OCI-LY7 (cell line): ENCODE data around the gene ATP8B1. TPM values are rescaled to one million over a fixed set of nuclear protein-coding genes. Genes with fewer than 3 reads are reported as not detected.

Source experiments
- BruUV-seq: library from RNA; stranded (reverse); fragments of 400-500 nt; replicated peaks from 2 replicates; lab custom pipeline; 2021; lab: Mats Ljungman, UMichigan
- CTCF ChIA-PET: fragments of 300-600 bp; sonication (Branson Sonifier 250); formaldehyde crosslinking; loops from one replicate; lab custom pipeline; 2022; ENCODE audit warnings: antibody characterized with exemption; ENCODE audit not compliant: unreplicated experiment; lab: Charles Lee
- POLR2A ChIA-PET: fragments of 300-600 bp; sonication (Branson Sonifier 250); formaldehyde crosslinking; loops from one replicate; lab custom pipeline; 2022; ENCODE audit warnings: antibody characterized with exemption; lab: Charles Lee
- DNase-seq: peaks from one replicate; pipeline ENCODE4 v3.0.0-alpha.2; 2015; ENCODE audit warnings: low spot score
- H2AFZ ChIP-seq: fragments of 200-600 bp; sonication (generic), shearing (Covaris generic); 2 replicates; pipeline ENCODE4 v1.6.1; 2014; ENCODE audit warnings: mild to moderate bottlenecking, antibody characterized with exemption, low read length, moderate library complexity
- H3K27ac ChIP-seq: fragments of 200-600 bp; sonication (generic); 2 replicates; pipeline ENCODE4 v1.5.1; 2014; ENCODE audit warnings: mixed run types, low read depth, mild to moderate bottlenecking, moderate library complexity, low read length, inconsistent platforms; ENCODE audit not compliant: poor library complexity, severe bottlenecking
- H3K36me3 ChIP-seq: fragments of 200-600 bp; sonication (generic); 2 replicates; pipeline ENCODE4 v1.6.1; 2014; ENCODE audit warnings: mild to moderate bottlenecking, antibody characterized with exemption, low read length, moderate library complexity, mixed read lengths; ENCODE audit not compliant: insufficient read depth
- H3K4me1 ChIP-seq: fragments of 200-600 bp; sonication (generic); 2 replicates; pipeline ENCODE4 v1.5.1; 2014; ENCODE audit warnings: mild to moderate bottlenecking, low read length; ENCODE audit not compliant: insufficient read depth, poor library complexity, severe bottlenecking
- H3K4me2 ChIP-seq: fragments of 200-600 bp; sonication (generic); 2 replicates; pipeline ENCODE4 v1.6.1; 2014; ENCODE audit warnings: mild to moderate bottlenecking, low read length
- H3K4me3 ChIP-seq: fragments of 200-600 bp; sonication (generic); 2 replicates; pipeline ENCODE4 v1.5.1; 2014; ENCODE audit warnings: mild to moderate bottlenecking, low read depth, low read length; ENCODE audit not compliant: poor library complexity, severe bottlenecking
- H3K79me2 ChIP-seq: fragments of 200-600 bp; sonication (generic); 2 replicates; pipeline ENCODE4 v1.6.1; 2016; ENCODE audit warnings: low read depth, mild to moderate bottlenecking, low read length, moderate library complexity, mixed read lengths; ENCODE audit not compliant: insufficient read depth
- H3K9me2 ChIP-seq: fragments of 200-600 bp; sonication (generic); 2 replicates; pipeline ENCODE4 v1.6.1; 2016; ENCODE audit warnings: mild to moderate bottlenecking, low read length, mixed read lengths; ENCODE audit not compliant: insufficient read depth
- H3K9me3 ChIP-seq: fragments of 200-600 bp; sonication (generic); 2 replicates; pipeline ENCODE4 v1.6.1; 2014; ENCODE audit warnings: mild to moderate bottlenecking, mixed run types, low read length, mixed read lengths
- H4K20me1 ChIP-seq: fragments of 200-600 bp; sonication (generic); 2 replicates; pipeline ENCODE4 v1.6.1; 2014; ENCODE audit warnings: mild to moderate bottlenecking, antibody characterized with exemption, low read length, moderate library complexity, mixed read lengths; ENCODE audit not compliant: insufficient read depth
- EZH2phosphoT487 ChIP-seq: fragments of 200-600 bp; sonication (generic); IDR thresholded peaks from 2 replicates; pipeline ENCODE4 v1.6.1; 2018; ENCODE audit warnings: low read depth, borderline replicate concordance, mild to moderate bottlenecking, mixed run types, antibody characterized with exemption, low read length, moderate library complexity, mixed read lengths
- intact Hi-C: fragments of 100-400 bp; cut with micrococcal nuclease; formaldehyde crosslinking; loops from one replicate; pipeline ENCODE4 v1.10.0; 2022; ENCODE audit not compliant: unreplicated experiment
- total RNA-seq, 2 experiments: library from RNA; depleted of rRNA in 1 of 2; stranded (reverse); fragments of >200 nt in 1 of 2; shearing (Covaris generic) in 1 of 2; gene quantifications; 2 replicates each; pipeline ENCODE4 v1.2.3, GENCODE V29; 2014 to 2022
- TF ChIP-seq, protein P1 (sequence below): fragments of 200-600 bp; sonication (generic); conservative IDR thresholded peaks from 2 replicates; pipeline ENCODE4 v1.5.1; 2014; ENCODE audit warnings: mild to moderate bottlenecking, antibody characterized with exemption, low read length, moderate library complexity, mixed read lengths

The ATP8B1 gene
- total RNA-seq, 2 experiments from 2014 or later, result not detected

DNA sequence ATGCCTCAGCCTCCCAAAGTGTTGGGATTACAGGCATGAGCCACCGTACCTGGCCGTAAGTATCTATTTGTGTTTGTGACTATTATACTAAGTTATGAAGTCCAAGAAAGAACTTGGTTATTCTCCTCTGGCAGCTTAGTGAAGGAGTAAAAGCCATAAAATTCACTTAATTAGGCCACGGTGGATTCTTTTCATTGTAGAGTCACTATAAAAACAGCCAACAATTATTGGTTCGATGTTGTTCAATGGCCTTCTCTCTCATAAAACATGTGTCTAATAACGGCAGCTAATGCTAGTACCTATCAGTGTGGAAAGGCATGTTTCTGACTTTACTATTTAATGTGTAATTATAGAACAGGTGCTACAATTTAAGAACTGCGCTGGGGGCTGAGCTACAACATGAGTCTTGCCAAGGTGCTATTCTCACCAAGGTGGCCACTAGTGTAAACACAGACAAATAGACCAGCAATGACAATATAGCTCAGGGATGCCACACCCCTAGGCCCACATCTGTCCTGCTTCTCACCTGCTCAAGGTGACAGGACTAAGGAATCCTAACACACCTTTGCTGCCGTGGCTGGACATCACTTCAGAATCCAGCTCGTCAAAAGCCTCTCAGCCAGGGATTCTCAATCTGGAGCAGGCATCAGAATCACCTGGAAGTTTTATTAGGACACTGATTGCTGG is 17.2 kb downstream of the ATP8B1 start:
- CTCF ChIA-PET, result no interaction called here
- no peak overlapping the region for H3K4me2 ChIP-seq

DNA sequence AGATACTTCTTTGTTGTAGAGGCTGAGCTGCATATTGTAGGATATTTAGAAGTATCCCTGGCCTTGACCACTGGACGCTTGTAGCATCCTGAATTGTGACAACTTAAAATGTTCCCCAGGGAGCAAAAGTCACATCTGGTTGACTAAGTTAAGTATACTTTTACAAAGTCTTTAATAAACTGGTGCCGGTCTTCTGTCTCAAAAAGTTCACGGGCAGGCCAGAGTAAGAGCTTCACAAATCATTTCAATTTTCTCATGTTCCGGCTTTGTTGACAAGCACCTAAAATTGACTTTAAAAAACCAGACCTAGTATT is 18.4 kb downstream of the ATP8B1 start:
- Histone ChIP-seq H3K36me3 (no peaks in the 10 kb centered on the region), H3K4me3 (no peak overlapping the region), H3K9me3 (no peaks in the 10 kb centered on the region), H2AFZ (no peak overlapping the region), H3K4me2 (no peak overlapping the region), H3K9me2 (no peaks in the 10 kb centered on the region), H3K79me2 (no peaks in the 10 kb centered on the region), H3K27ac (no peak overlapping the region), H3K4me1 (peaks cover 8% of the 10 kb centered on the region), H4K20me1 (no peaks in the 10 kb centered on the region)
- intact Hi-C loops, result no loop called here
- no TSS peak for BruUV-seq
- POLR2A ChIA-PET, result no interaction called here
- DNase-seq, result no peak
- CTCF ChIA-PET, result no interaction called here
- TF ChIP-seq, protein P1, sequence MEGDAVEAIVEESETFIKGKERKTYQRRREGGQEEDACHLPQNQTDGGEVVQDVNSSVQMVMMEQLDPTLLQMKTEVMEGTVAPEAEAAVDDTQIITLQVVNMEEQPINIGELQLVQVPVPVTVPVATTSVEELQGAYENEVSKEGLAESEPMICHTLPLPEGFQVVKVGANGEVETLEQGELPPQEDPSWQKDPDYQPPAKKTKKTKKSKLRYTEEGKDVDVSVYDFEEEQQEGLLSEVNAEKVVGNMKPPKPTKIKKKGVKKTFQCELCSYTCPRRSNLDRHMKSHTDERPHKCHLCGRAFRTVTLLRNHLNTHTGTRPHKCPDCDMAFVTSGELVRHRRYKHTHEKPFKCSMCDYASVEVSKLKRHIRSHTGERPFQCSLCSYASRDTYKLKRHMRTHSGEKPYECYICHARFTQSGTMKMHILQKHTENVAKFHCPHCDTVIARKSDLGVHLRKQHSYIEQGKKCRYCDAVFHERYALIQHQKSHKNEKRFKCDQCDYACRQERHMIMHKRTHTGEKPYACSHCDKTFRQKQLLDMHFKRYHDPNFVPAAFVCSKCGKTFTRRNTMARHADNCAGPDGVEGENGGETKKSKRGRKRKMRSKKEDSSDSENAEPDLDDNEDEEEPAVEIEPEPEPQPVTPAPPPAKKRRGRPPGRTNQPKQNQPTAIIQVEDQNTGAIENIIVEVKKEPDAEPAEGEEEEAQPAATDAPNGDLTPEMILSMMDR, result no peak
- TF ChIP-seq EZH2phosphoT487, result no peak

More for the DNA sequence above, 17.2 kb downstream of the ATP8B1 start:
- no peaks in the 10 kb centered on the region for H3K4me1 ChIP-seq
- no peak for DNase-seq
- H3K4me3 ChIP-seq, result no peak overlapping the region
- H3K36me3 ChIP-seq, result no peaks in the 10 kb centered on the region
- H4K20me1 ChIP-seq, result no peaks in the 10 kb centered on the region
- intact Hi-C loops, result no loop called here
- H3K27ac ChIP-seq, result no peak overlapping the region
- TF ChIP-seq EZH2phosphoT487, result no peak
- TF ChIP-seq, protein P1, result no peak
- H3K79me2 ChIP-seq, result no peaks in the 10 kb centered on the region
- H2AFZ ChIP-seq, result no peak overlapping the region
- no peaks in the 10 kb centered on the region for H3K9me3 ChIP-seq
- no TSS peak for BruUV-seq
- POLR2A ChIA-PET, result no interaction called here
- H3K9me2 ChIP-seq, result no peaks in the 10 kb centered on the region

DNA sequence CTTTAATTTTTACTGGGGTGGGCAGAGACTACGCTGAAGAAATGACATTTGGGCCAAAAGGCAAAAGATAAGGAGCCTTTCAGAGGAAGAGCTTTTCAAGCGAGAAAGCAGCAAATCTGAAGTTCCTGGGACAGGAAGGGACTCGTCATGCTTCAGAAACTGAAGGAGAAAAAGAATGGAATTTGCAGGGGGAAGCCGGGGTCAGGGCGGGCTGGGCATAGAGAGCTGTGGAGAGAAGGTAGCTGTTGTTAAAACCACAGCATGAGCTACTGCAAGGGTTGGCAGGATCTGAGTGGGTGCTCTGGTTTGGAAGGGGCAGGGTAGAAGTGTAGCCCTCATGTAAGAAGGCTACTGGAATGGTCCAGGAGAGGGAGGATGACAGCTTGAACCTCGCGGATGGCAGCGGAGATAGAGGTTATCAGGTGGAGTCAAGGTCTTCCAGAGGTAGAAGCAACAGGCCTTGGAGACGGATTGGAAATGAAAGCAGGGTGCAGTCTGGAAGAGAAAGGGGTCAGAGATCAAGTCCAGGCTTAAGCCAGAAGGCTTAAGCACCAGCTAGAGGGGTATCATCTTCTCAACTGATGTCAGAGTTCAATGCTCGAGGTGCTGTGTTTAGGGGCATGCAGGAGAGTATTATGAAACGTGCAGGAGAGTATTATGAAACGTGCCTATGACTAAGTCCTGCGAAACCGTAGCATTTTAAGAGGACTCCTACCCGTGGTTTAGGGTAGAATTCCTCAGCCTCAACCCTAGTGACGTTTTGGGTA is 18.9 kb downstream of the ATP8B1 start:
- Histone ChIP-seq H3K4me3 (no peak overlapping the region), H3K79me2 (no peaks in the 10 kb centered on the region), H3K36me3 (no peaks in the 10 kb centered on the region), H2AFZ (no peak overlapping the region), H3K9me2 (no peaks in the 10 kb centered on the region), H3K9me3 (no peaks in the 10 kb centered on the region), H3K4me2 (no peak overlapping the region), H3K4me1 (peaks cover 8% of the 10 kb centered on the region), H4K20me1 (no peaks in the 10 kb centered on the region), H3K27ac (no peak overlapping the region)
- ChIA-PET CTCF (no interaction called here), POLR2A (no interaction called here)
- intact Hi-C loops, result no loop called here
- no peak for DNase-seq
- BruUV-seq, result no TSS peak
- TF ChIP-seq, protein P1, result no peak
- TF ChIP-seq EZH2phosphoT487, result no peak
